Measurements from ENCODE around the gene NT5C3A. TPM values are rescaled to one million over a fixed set of nuclear protein-coding genes. Genes with fewer than 3 reads are reported as not detected.
A peak's percentile ranks its signal among the peaks of the same experiment; 100 is the strongest.

Gene NT5C3A
- total and polyA plus RNA-seq, 2 of the 13 experiments (the other 11 are each of a cell fraction or from before 2014, with no cell fraction given), result 16.9 to 34.0 TPM

DNA sequence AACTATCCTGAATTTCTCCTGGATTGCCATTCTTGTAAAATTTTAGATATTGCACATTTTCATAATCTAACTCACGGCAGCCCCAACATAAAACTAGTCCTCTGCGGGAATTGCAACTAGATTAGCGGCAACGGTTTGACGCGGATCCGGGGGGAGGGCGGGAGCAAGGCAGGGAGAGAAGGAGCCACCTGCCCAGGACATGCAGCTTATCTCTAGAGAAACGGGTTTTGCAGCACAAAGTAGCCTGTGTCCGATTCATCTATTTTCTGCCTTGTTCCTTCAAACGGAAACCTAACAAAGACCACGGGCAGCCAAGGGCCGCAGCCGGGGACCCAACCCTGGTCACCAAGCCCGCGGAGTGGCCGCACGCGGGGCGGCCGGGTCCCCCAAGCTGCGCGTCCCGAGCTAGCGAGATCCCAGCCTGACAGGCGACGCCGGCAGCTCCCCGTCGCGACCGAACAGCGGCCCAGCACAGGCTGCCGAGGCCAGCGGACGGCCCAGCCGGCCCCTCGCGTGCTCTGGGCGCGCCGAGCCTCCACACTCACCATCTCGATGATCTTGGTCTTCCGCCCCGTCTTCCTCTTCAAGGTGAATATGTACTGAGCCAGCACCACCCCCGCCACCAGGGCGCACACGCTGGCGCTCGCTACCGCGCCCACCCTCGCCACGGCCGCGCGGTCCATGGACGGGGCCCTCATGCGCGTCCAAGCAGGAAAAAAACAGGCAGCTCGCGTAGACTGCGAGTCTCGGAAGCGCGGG, at the start of gene NT5C3A (continued):
- TF ChIP-seq, protein P1, sequence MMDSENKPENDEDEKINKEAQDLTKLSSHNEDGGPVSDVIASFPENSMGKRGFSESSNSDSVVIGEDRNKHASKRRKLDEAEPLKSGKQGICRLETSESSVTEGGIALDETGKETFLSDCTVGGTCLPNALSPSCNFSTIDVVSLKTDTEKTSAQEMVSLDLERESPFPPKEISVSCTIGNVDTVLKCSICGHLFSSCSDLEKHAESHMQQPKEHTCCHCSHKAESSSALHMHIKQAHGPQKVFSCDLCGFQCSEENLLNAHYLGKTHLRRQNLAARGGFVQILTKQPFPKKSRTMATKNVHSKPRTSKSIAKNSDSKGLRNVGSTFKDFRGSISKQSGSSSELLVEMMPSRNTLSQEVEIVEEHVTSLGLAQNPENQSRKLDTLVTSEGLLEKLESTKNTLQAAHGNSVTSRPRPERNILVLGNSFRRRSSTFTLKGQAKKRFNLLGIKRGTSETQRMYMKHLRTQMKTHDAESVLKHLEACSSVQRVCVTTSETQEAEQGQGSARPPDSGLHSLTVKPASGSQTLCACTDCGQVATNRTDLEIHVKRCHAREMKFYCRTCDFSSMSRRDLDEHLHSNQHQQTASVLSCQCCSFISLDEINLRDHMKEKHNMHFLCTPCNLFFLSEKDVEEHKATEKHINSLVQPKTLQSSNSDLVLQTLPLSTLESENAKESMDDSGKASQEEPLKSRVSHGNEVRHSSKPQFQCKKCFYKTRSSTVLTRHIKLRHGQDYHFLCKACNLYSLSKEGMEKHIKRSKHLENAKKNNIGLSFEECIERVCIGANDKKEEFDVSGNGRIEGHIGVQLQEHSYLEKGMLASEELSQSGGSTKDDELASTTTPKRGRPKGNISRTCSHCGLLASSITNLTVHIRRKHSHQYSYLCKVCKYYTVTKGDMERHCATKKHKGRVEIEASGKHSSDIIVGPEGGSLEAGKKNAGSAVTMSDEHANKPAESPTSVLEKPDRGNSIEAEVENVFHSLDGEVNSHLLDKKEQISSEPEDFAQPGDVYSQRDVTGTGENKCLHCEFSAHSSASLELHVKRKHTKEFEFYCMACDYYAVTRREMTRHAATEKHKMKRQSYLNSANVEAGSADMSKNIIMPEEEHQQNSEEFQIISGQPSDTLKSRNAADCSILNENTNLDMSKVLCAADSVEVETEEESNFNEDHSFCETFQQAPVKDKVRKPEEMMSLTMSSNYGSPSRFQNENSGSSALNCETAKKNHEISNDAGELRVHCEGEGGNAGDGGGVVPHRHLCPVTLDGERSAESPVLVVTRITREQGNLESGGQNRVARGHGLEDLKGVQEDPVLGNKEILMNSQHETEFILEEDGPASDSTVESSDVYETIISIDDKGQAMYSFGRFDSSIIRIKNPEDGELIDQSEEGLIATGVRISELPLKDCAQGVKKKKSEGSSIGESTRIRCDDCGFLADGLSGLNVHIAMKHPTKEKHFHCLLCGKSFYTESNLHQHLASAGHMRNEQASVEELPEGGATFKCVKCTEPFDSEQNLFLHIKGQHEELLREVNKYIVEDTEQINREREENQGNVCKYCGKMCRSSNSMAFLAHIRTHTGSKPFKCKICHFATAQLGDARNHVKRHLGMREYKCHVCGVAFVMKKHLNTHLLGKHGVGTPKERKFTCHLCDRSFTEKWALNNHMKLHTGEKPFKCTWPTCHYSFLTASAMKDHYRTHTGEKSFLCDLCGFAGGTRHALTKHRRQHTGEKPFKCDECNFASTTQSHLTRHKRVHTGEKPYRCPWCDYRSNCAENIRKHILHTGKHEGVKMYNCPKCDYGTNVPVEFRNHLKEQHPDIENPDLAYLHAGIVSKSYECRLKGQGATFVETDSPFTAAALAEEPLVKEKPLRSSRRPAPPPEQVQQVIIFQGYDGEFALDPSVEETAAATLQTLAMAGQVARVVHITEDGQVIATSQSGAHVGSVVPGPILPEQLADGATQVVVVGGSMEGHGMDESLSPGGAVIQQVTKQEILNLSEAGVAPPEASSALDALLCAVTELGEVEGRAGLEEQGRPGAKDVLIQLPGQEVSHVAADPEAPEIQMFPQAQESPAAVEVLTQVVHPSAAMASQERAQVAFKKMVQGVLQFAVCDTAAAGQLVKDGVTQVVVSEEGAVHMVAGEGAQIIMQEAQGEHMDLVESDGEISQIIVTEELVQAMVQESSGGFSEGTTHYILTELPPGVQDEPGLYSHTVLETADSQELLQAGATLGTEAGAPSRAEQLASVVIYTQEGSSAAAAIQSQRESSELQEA (CRISPR knock-in tag; IDR thresholded peaks at IDR 0.05; ENCODE audit: not compliant biosample characterization), result peak; percentile 63
- TF ChIP-seq, protein P2, sequence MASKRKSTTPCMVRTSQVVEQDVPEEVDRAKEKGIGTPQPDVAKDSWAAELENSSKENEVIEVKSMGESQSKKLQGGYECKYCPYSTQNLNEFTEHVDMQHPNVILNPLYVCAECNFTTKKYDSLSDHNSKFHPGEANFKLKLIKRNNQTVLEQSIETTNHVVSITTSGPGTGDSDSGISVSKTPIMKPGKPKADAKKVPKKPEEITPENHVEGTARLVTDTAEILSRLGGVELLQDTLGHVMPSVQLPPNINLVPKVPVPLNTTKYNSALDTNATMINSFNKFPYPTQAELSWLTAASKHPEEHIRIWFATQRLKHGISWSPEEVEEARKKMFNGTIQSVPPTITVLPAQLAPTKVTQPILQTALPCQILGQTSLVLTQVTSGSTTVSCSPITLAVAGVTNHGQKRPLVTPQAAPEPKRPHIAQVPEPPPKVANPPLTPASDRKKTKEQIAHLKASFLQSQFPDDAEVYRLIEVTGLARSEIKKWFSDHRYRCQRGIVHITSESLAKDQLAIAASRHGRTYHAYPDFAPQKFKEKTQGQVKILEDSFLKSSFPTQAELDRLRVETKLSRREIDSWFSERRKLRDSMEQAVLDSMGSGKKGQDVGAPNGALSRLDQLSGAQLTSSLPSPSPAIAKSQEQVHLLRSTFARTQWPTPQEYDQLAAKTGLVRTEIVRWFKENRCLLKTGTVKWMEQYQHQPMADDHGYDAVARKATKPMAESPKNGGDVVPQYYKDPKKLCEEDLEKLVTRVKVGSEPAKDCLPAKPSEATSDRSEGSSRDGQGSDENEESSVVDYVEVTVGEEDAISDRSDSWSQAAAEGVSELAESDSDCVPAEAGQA (IDR thresholded peaks at IDR 0.05; ENCODE audit: low read depth), result no peak
- TF ChIP-seq, protein P2 (CRISPR knock-in tag; IDR thresholded peaks at IDR 0.05; ENCODE audit: borderline replicate concordance), result no peak
- TF ChIP-seq, protein P3, sequence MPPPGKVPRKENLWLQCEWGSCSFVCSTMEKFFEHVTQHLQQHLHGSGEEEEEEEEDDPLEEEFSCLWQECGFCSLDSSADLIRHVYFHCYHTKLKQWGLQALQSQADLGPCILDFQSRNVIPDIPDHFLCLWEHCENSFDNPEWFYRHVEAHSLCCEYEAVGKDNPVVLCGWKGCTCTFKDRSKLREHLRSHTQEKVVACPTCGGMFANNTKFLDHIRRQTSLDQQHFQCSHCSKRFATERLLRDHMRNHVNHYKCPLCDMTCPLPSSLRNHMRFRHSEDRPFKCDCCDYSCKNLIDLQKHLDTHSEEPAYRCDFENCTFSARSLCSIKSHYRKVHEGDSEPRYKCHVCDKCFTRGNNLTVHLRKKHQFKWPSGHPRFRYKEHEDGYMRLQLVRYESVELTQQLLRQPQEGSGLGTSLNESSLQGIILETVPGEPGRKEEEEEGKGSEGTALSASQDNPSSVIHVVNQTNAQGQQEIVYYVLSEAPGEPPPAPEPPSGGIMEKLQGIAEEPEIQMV (CRISPR knock-in tag; IDR thresholded peaks at IDR 0.05; ENCODE audit: low read depth), result peak; percentile 75; the same call in 1 of the 2 replicates
- TF ChIP-seq, protein P4, sequence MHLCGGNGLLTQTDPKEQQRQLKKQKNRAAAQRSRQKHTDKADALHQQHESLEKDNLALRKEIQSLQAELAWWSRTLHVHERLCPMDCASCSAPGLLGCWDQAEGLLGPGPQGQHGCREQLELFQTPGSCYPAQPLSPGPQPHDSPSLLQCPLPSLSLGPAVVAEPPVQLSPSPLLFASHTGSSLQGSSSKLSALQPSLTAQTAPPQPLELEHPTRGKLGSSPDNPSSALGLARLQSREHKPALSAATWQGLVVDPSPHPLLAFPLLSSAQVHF (CRISPR knock-in tag; IDR thresholded peaks at IDR 0.05), result no peak
- 0 out of 2 replicates have a peak, but pooled peaks have one; percentile 55 for TF ChIP-seq ZNF800 (CRISPR knock-in tag; IDR thresholded peaks at IDR 0.05)

Measured in HepG2 (cell line).